GM08714 (cell line): Measurements from ENCODE around the gene GCK.
"Not testable (repeated sequence)": the region's sequence is repeated elsewhere in the genome, so short reads cannot be mapped to it uniquely, and the experiment has no call there.

Source experiments
- H3K4me3 ChIP-seq: fragments of 200-500 bp; sonication (Bioruptor generic); 2 replicates; pipeline ENCODE4 v1.5.1; 2014; ENCODE audit warnings: mild to moderate bottlenecking, low read length, inconsistent platforms
- ZNF274 ChIP-seq: IDR thresholded peaks from 2 replicates; pipeline ENCODE4 v1.6.1; 2012; ENCODE audit warnings: mild to moderate bottlenecking, low read depth, low read length

Gene GCK

GRCh38 chr7:44184206-44184872, 4.9 kb downstream of the GCK start:
- TF ChIP-seq ZNF274: no peak
- no peak overlapping the region for H3K4me3 ChIP-seq

- TF ChIP-seq ZNF274: no peak
- no peak overlapping the region for H3K4me3 ChIP-seq
Observed at GRCh38 chr7:44183386-44183785, 5.9 kb downstream of the GCK start.

GRCh38 chr7:44182827-44183226, 6.4 kb downstream of the GCK start:
- H3K4me3 ChIP-seq: no peak overlapping the region
- no peak for TF ChIP-seq ZNF274

- no peak for TF ChIP-seq ZNF274
- H3K4me3 ChIP-seq: no peak overlapping the region
Observed at GRCh38 chr7:44180631-44181030, 8.6 kb downstream of the GCK start.

- no peak overlapping the region for H3K4me3 ChIP-seq
Observed at GRCh38 chr7:44177570-44178131, 11.6 kb downstream of the GCK start.

GRCh38 chr7:44176486-44176885, 12.8 kb downstream of the GCK start:
- H3K4me3 ChIP-seq: no peak overlapping the region
- TF ChIP-seq ZNF274: no peak

More at GRCh38 chr7:44177570-44178131, 11.6 kb downstream of the GCK start:
- TF ChIP-seq ZNF274: no peak

GRCh38 chr7:44175730-44176129, 13.5 kb downstream of the GCK start:
- no peak for TF ChIP-seq ZNF274

GRCh38 chr7:44174694-44174948, 14.6 kb downstream of the GCK start:
- H3K4me3 ChIP-seq: not testable (repeated sequence)

More at GRCh38 chr7:44175730-44176129, 13.5 kb downstream of the GCK start:
- no peak overlapping the region for H3K4me3 ChIP-seq

- no peak for TF ChIP-seq ZNF274
- H3K4me3 ChIP-seq: no peak overlapping the region
Observed at GRCh38 chr7:44173911-44174693, 15.1 kb downstream of the GCK start.

GRCh38 chr7:44172803-44173424, 16.3 kb downstream of the GCK start:
- TF ChIP-seq ZNF274: no peak
- H3K4me3 ChIP-seq: no peak overlapping the region

GRCh38 chr7:44172352-44172751, 16.9 kb downstream of the GCK start:
- TF ChIP-seq ZNF274: no peak
- H3K4me3 ChIP-seq: no peak overlapping the region

GRCh38 chr7:44171901-44172300, 17.3 kb downstream of the GCK start:
- H3K4me3 ChIP-seq: not testable (repeated sequence)

- TF ChIP-seq ZNF274: no peak
- H3K4me3 ChIP-seq: no peak overlapping the region
Observed at GRCh38 chr7:44167920-44168319, 21.3 kb downstream of the GCK start.

GRCh38 chr7:44163591-44163990, 25.6 kb downstream of the GCK start:
- no peak for TF ChIP-seq ZNF274
- H3K4me3 ChIP-seq: no peak overlapping the region

GRCh38 chr7:44162785-44163395, 26.3 kb downstream of the GCK start:
- no peak for TF ChIP-seq ZNF274
- no peak overlapping the region for H3K4me3 ChIP-seq

GRCh38 chr7:44162179-44162578, 27.1 kb downstream of the GCK start:
- TF ChIP-seq ZNF274: no peak
- H3K4me3 ChIP-seq: no peak overlapping the region
